Measurements from ENCODE around the gene ESRRB.

ESRRB gene

GRCh38 chr14:76439237-76439775 lies 63.4 kb downstream of the ESRRB start:
- Histone ChIP-seq H3K4me3 (ENCODE audit: control insufficient read depth in 1 of 7, extremely low read depth in 1 of 7, insufficient read depth in 4 of 7, low read depth in 2 of 7, low read length in 6 of 7) (no peak overlapping the region), H3K4me1 (ENCODE audit: control extremely low read depth in 1 of 4, control insufficient read depth in 4 of 4, insufficient read depth in 4 of 4, low read length in 3 of 4) (no peaks in the 10 kb centered on the region), H3K9me3 (ENCODE audit: control extremely low read depth in 1 of 5, control insufficient read depth in 4 of 5, insufficient read depth in 2 of 5, low read depth in 1 of 5, low read length in 4 of 5) (no peaks in the 10 kb centered on the region), H3K27ac (ENCODE audit: insufficient read depth in 1 of 2, low read depth in 1 of 2, low read length in 2 of 2, poor library complexity in 1 of 2, severe bottlenecking in 2 of 2) (no peak overlapping the region), H3K27me3 (replicated peaks in 2 of 5; ENCODE audit: control insufficient read depth in 4 of 5, insufficient read depth in 5 of 5, low read length in 4 of 5) (peaks cover 0 to 3% (median 0%) of the 10 kb centered on the region in 5 experiments), H3K36me3 (ENCODE audit: control insufficient read depth in 4 of 4, insufficient read depth in 4 of 4, low read length in 3 of 4) (no peaks in the 10 kb centered on the region)
- WGBS (ENCODE audit: insufficient coverage), result 95% methylated on average over 33 of the region's 33 CpGs
- ChIA-PET POLR2A (no interaction called here), CTCF (interaction anchor here (1.3 kb wide), 1 partner anchor 14 kb away, joined by 3 read pairs; no protein-coding TSS in a partner anchor)
- DNase-seq, result no peak

GRCh38 chr14:76446486-76446885 lies 70.5 kb downstream of the ESRRB start:
- Histone ChIP-seq H3K9me3 (ENCODE audit: control extremely low read depth in 1 of 5, control insufficient read depth in 4 of 5, insufficient read depth in 2 of 5, low read depth in 1 of 5, low read length in 4 of 5) (no peaks in the 10 kb centered on the region), H3K4me1 (ENCODE audit: control extremely low read depth in 1 of 4, control insufficient read depth in 4 of 4, insufficient read depth in 4 of 4, low read length in 3 of 4) (peaks cover 0 to 2% (median 0%) of the 10 kb centered on the region in 4 experiments), H3K27ac (ENCODE audit: insufficient read depth in 1 of 2, low read depth in 1 of 2, low read length in 2 of 2, poor library complexity in 1 of 2, severe bottlenecking in 2 of 2) (no peak overlapping the region), H3K4me3 (ENCODE audit: control insufficient read depth in 1 of 7, extremely low read depth in 1 of 7, insufficient read depth in 4 of 7, low read depth in 2 of 7, low read length in 6 of 7) (no peak overlapping the region), H3K27me3 (replicated peaks in 2 of 5; ENCODE audit: control insufficient read depth in 4 of 5, insufficient read depth in 5 of 5, low read length in 4 of 5) (peaks cover 0 to 2% (median 0%) of the 10 kb centered on the region in 5 experiments), H3K36me3 (ENCODE audit: control insufficient read depth in 4 of 4, insufficient read depth in 4 of 4, low read length in 3 of 4) (no peaks in the 10 kb centered on the region)
- ChIA-PET POLR2A (no interaction called here), CTCF (interaction anchor here (0.8 to 2.2 kb wide), 2 partner anchors 9 to 10 kb away, joined by 3 to 9 read pairs; no protein-coding TSS in a partner anchor)
- 87% methylated on average over 2 of the region's 2 CpGs for WGBS (ENCODE audit: insufficient coverage)
- no peak for DNase-seq

DNA sequence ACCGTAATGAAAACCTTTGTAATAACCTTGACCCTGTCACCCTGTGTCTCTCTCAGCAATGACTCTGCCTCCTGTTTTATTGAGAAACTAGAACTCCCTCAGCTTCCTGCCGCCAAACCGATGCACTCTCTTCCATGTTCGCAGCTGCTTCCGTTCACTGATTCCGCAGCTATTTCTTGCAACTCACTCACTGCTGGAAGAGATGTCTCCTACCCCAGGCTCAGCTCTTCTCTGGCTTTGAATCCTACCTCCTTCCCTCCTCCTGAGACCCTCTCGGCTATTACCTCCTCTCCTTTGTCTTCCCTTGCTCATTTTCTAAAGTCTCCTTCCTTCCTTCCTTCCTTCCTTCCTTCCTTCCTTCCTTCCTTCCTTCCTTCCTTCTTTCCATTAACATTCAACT lies 71.0 kb downstream of the ESRRB start:
- 65% methylated on average over 7 of the region's 7 CpGs for WGBS (ENCODE audit: insufficient coverage)
- CTCF ChIA-PET, result interaction anchor here (0.8 to 2.2 kb wide), 2 partner anchors 9 to 10 kb away, joined by 3 to 9 read pairs; no protein-coding TSS in a partner anchor

DNA sequence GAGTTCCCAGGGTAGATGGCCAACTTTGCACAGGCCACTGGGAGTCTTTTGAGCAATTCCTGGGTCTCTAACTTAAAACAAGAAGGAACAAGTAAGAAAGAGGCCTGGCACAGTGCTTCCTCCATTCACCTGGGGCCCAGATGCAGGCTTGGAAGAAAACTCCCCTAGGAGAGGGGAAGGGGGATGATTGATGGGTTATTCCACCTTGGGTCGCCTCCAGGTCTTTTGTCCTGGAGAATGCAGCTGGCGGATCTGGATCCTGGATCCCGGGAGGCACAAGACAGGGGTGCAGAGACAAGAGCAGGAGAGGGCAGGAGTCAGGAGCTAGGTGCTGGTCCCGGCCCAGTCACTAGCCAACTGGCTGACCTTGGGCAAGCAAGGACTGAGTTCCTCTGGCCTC lies 74.5 kb downstream of the ESRRB start:
- no peaks in the 10 kb centered on the region for H3K36me3 ChIP-seq (ENCODE audit: control insufficient read depth in 4 of 4, insufficient read depth in 4 of 4, low read length in 3 of 4)
- CTCF ChIA-PET, result interaction anchor here (1.2 kb wide), 1 partner anchor 17 kb away, joined by 3 read pairs; no protein-coding TSS in a partner anchor
- POLR2A ChIA-PET, result no interaction called here

More for the DNA sequence above, 71.0 kb downstream of the ESRRB start:
- no peaks in the 10 kb centered on the region for H3K36me3 ChIP-seq (ENCODE audit: control insufficient read depth in 4 of 4, insufficient read depth in 4 of 4, low read length in 3 of 4)
- POLR2A ChIA-PET, result no interaction called here
- no peak overlapping the region for H3K27ac ChIP-seq (ENCODE audit: insufficient read depth in 1 of 2, low read depth in 1 of 2, low read length in 2 of 2, poor library complexity in 1 of 2, severe bottlenecking in 2 of 2)
- no peak overlapping the region for H3K4me3 ChIP-seq (ENCODE audit: control insufficient read depth in 1 of 7, extremely low read depth in 1 of 7, insufficient read depth in 4 of 7, low read depth in 2 of 7, low read length in 6 of 7)
- peaks cover 0 to 2% (median 0%) of the 10 kb centered on the region in 4 experiments for H3K4me1 ChIP-seq (ENCODE audit: control extremely low read depth in 1 of 4, control insufficient read depth in 4 of 4, insufficient read depth in 4 of 4, low read length in 3 of 4)
- H3K9me3 ChIP-seq (ENCODE audit: control extremely low read depth in 1 of 5, control insufficient read depth in 4 of 5, insufficient read depth in 2 of 5, low read depth in 1 of 5, low read length in 4 of 5), result no peaks in the 10 kb centered on the region
- peak in 1 of 3 donors; percentile 13 for DNase-seq
- peaks cover 0 to 2% (median 0%) of the 10 kb centered on the region in 5 experiments for H3K27me3 ChIP-seq (replicated peaks in 2 of 5; ENCODE audit: control insufficient read depth in 4 of 5, insufficient read depth in 5 of 5, low read length in 4 of 5)

GRCh38 chr14:76456200-76456599 lies 80.3 kb downstream of the ESRRB start:
- 60% methylated on average over 2 of the region's 2 CpGs for WGBS (ENCODE audit: insufficient coverage)

More for the DNA sequence above, 74.5 kb downstream of the ESRRB start:
- Histone ChIP-seq H3K27ac (ENCODE audit: insufficient read depth in 1 of 2, low read depth in 1 of 2, low read length in 2 of 2, poor library complexity in 1 of 2, severe bottlenecking in 2 of 2) (no peak overlapping the region), H3K9me3 (ENCODE audit: control extremely low read depth in 1 of 5, control insufficient read depth in 4 of 5, insufficient read depth in 2 of 5, low read depth in 1 of 5, low read length in 4 of 5) (no peaks in the 10 kb centered on the region), H3K27me3 (replicated peaks in 2 of 5; ENCODE audit: control insufficient read depth in 4 of 5, insufficient read depth in 5 of 5, low read length in 4 of 5) (peaks cover 0 to 2% (median 0%) of the 10 kb centered on the region in 5 experiments), H3K4me1 (ENCODE audit: control extremely low read depth in 1 of 4, control insufficient read depth in 4 of 4, insufficient read depth in 4 of 4, low read length in 3 of 4) (peaks cover 0 to 2% (median 0%) of the 10 kb centered on the region in 4 experiments), H3K4me3 (ENCODE audit: control insufficient read depth in 1 of 7, extremely low read depth in 1 of 7, insufficient read depth in 4 of 7, low read depth in 2 of 7, low read length in 6 of 7) (no peak overlapping the region)
- no peak for DNase-seq
- 93% methylated on average over 2 of the region's 4 CpGs for WGBS (ENCODE audit: insufficient coverage)

DNA sequence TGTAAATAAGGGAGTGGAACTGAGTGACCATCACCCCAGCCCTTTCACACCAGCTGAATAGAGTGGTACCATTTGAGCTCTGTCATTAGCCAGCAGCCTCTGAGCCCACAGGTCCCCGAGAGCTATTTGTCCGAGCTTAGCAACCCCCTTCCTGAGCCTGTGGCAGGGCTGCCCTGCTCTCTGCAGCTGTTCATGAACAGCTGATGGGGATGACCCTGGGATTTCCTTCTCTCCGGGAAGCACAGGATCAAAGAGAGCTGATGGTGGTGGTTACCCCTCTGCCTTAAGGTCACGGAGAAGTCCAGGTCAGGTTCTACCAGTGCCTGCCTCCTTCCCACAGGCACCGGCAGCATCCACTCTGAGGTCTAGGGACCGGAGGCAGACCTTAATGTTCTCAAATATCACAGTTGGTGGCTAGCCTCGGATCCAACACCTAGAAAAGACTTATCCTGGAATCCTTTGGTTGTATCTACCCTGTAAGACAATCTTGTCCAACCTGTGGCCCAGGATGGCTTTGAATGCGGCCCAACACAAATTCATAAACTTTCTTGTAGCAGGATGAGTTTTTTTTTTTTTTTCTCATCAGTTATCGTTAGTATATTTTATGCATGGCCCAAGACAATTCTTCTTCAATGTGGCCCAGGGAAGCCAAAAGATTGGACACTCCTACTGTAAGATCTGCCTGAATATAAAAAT lies 81.1 kb downstream of the ESRRB start:
- H3K27me3 ChIP-seq (replicated peaks in 2 of 5; ENCODE audit: control insufficient read depth in 4 of 5, insufficient read depth in 5 of 5, low read length in 4 of 5), result peaks cover 0 to 2% (median 0%) of the 10 kb centered on the region in 5 experiments
- ChIA-PET CTCF (interaction anchor here (0.7 to 1.5 kb wide), 6 partner anchors 11 to 205 kb away, joined by 3 to 5 read pairs (median 4); no protein-coding TSS in a partner anchor), POLR2A (interaction anchor here (0.6 kb wide), 1 partner anchor 68 kb away, joined by 3 read pairs; no protein-coding TSS in a partner anchor)
- H3K27ac ChIP-seq (ENCODE audit: insufficient read depth in 1 of 2, low read depth in 1 of 2, low read length in 2 of 2, poor library complexity in 1 of 2, severe bottlenecking in 2 of 2), result no peak overlapping the region
- no peaks in the 10 kb centered on the region for H3K36me3 ChIP-seq (ENCODE audit: control insufficient read depth in 4 of 4, insufficient read depth in 4 of 4, low read length in 3 of 4)
- 88% methylated on average over 8 of the region's 9 CpGs for WGBS (ENCODE audit: insufficient coverage)
- H3K9me3 ChIP-seq (ENCODE audit: control extremely low read depth in 1 of 5, control insufficient read depth in 4 of 5, insufficient read depth in 2 of 5, low read depth in 1 of 5, low read length in 4 of 5), result no peaks in the 10 kb centered on the region
- no peak overlapping the region for H3K4me3 ChIP-seq (ENCODE audit: control insufficient read depth in 1 of 7, extremely low read depth in 1 of 7, insufficient read depth in 4 of 7, low read depth in 2 of 7, low read length in 6 of 7)
- no peak for DNase-seq
- no peaks in the 10 kb centered on the region for H3K4me1 ChIP-seq (ENCODE audit: control extremely low read depth in 1 of 4, control insufficient read depth in 4 of 4, insufficient read depth in 4 of 4, low read length in 3 of 4)

More at GRCh38 chr14:76456200-76456599, 80.3 kb downstream of the ESRRB start:
- peak; percentile 40 to 66 (median 40) for DNase-seq
- Histone ChIP-seq H3K27me3 (replicated peaks in 2 of 5; ENCODE audit: control insufficient read depth in 4 of 5, insufficient read depth in 5 of 5, low read length in 4 of 5) (peaks cover 0 to 2% (median 0%) of the 10 kb centered on the region in 5 experiments), H3K9me3 (ENCODE audit: control extremely low read depth in 1 of 5, control insufficient read depth in 4 of 5, insufficient read depth in 2 of 5, low read depth in 1 of 5, low read length in 4 of 5) (no peaks in the 10 kb centered on the region), H3K36me3 (ENCODE audit: control insufficient read depth in 4 of 4, insufficient read depth in 4 of 4, low read length in 3 of 4) (no peaks in the 10 kb centered on the region), H3K27ac (ENCODE audit: insufficient read depth in 1 of 2, low read depth in 1 of 2, low read length in 2 of 2, poor library complexity in 1 of 2, severe bottlenecking in 2 of 2) (no peak overlapping the region), H3K4me1 (ENCODE audit: control extremely low read depth in 1 of 4, control insufficient read depth in 4 of 4, insufficient read depth in 4 of 4, low read length in 3 of 4) (no peaks in the 10 kb centered on the region), H3K4me3 (ENCODE audit: control insufficient read depth in 1 of 7, extremely low read depth in 1 of 7, insufficient read depth in 4 of 7, low read depth in 2 of 7, low read length in 6 of 7) (no peak overlapping the region)
- ChIA-PET CTCF (interaction anchor here (0.8 to 1.1 kb wide), 6 partner anchors 10 to 188 kb away, joined by 3 to 5 read pairs (median 4); no protein-coding TSS in a partner anchor), POLR2A (no interaction called here)

GRCh38 chr14:76457841-76458240 lies 81.9 kb downstream of the ESRRB start:
- no peak overlapping the region for H3K27ac ChIP-seq (ENCODE audit: insufficient read depth in 1 of 2, low read depth in 1 of 2, low read length in 2 of 2, poor library complexity in 1 of 2, severe bottlenecking in 2 of 2)
- CTCF ChIA-PET, result interaction anchor here (0.9 to 1.5 kb wide), 2 partner anchors 12 to 187 kb away, joined by 3 to 4 read pairs; no protein-coding TSS in a partner anchor
- H3K9me3 ChIP-seq (ENCODE audit: control extremely low read depth in 1 of 5, control insufficient read depth in 4 of 5, insufficient read depth in 2 of 5, low read depth in 1 of 5, low read length in 4 of 5), result no peaks in the 10 kb centered on the region
- H3K4me1 ChIP-seq (ENCODE audit: control extremely low read depth in 1 of 4, control insufficient read depth in 4 of 4, insufficient read depth in 4 of 4, low read length in 3 of 4), result no peaks in the 10 kb centered on the region
- H3K36me3 ChIP-seq (ENCODE audit: control insufficient read depth in 4 of 4, insufficient read depth in 4 of 4, low read length in 3 of 4), result no peaks in the 10 kb centered on the region
- no peak for DNase-seq
- WGBS (ENCODE audit: insufficient coverage), result 89% methylated on average over 3 of the region's 5 CpGs
- H3K27me3 ChIP-seq (replicated peaks in 2 of 5; ENCODE audit: control insufficient read depth in 4 of 5, insufficient read depth in 5 of 5, low read length in 4 of 5), result peaks cover 0 to 2% (median 0%) of the 10 kb centered on the region in 5 experiments
- H3K4me3 ChIP-seq (ENCODE audit: control insufficient read depth in 1 of 7, extremely low read depth in 1 of 7, insufficient read depth in 4 of 7, low read depth in 2 of 7, low read length in 6 of 7), result no peak overlapping the region
- POLR2A ChIA-PET, result no interaction called here
